AG10803 (cell line): Measurements from ENCODE around the gene SMARCAL1.
A peak's percentile ranks its signal among the peaks of the same experiment; 100 is the strongest.

Source experiments
- DNase-seq: peaks from one replicate; pipeline ENCODE4 v3.0.0; 2010; ENCODE audit warnings: low read depth
- H3K4me3 ChIP-seq: 2 replicates; pipeline ENCODE4 v1.5.1; 2011; ENCODE audit warnings: mild to moderate bottlenecking, low read length, control low read depth
- TF ChIP-seq, protein P1 (sequence below): conservative IDR thresholded peaks from 2 replicates; pipeline ENCODE4 v1.5.1; 2011; ENCODE audit warnings: mild to moderate bottlenecking, low read length, control low read depth, inconsistent platforms

Gene SMARCAL1

GRCh38 chr2:216418981-216419380, 6.7 kb downstream of the SMARCAL1 start:
- no peak for DNase-seq
- TF ChIP-seq, protein P1, sequence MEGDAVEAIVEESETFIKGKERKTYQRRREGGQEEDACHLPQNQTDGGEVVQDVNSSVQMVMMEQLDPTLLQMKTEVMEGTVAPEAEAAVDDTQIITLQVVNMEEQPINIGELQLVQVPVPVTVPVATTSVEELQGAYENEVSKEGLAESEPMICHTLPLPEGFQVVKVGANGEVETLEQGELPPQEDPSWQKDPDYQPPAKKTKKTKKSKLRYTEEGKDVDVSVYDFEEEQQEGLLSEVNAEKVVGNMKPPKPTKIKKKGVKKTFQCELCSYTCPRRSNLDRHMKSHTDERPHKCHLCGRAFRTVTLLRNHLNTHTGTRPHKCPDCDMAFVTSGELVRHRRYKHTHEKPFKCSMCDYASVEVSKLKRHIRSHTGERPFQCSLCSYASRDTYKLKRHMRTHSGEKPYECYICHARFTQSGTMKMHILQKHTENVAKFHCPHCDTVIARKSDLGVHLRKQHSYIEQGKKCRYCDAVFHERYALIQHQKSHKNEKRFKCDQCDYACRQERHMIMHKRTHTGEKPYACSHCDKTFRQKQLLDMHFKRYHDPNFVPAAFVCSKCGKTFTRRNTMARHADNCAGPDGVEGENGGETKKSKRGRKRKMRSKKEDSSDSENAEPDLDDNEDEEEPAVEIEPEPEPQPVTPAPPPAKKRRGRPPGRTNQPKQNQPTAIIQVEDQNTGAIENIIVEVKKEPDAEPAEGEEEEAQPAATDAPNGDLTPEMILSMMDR, result no peak
- H3K4me3 ChIP-seq, result no peak overlapping the region

- H3K4me3 ChIP-seq, result no peak overlapping the region
- no peak for DNase-seq
- TF ChIP-seq, protein P1, result no peak
Measured at GRCh38 chr2:216420367-216421101, 8.2 kb downstream of the SMARCAL1 start.

DNA sequence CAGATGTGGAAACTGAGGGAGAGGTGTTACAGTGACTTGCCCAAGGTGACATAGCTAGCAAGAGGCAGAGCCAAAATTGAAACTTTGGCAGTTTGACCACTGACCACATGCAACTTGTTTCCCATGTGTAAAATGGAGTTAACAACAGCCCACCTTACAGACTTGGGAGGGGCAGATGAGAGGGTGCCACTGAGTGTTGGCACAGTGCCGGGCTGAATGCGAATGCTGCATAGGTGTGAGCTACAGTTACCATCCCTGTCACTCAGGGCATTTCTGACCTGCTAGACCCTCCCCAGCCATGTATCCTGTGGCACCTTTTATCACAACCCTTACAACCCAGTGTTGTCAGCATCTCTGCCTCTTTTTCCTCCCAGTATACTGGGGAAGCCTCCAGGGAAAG, 10.8 kb downstream of the SMARCAL1 start:
- TF ChIP-seq, protein P1, result no peak
- H3K4me3 ChIP-seq, result no peak overlapping the region
- DNase-seq, result no peak

GRCh38 chr2:216424274-216424673, 12.0 kb downstream of the SMARCAL1 start:
- H3K4me3 ChIP-seq, result no peak overlapping the region
- TF ChIP-seq, protein P1, result no peak
- DNase-seq, result peak; percentile 27

GRCh38 chr2:216425008-216425787, 12.9 kb downstream of the SMARCAL1 start:
- DNase-seq, result no peak
- TF ChIP-seq, protein P1, result no peak
- no peak overlapping the region for H3K4me3 ChIP-seq

GRCh38 chr2:216426166-216426777, 14.0 kb downstream of the SMARCAL1 start:
- peak; percentile 72 for DNase-seq
- TF ChIP-seq, protein P1, result no peak
- no peak overlapping the region for H3K4me3 ChIP-seq

DNA sequence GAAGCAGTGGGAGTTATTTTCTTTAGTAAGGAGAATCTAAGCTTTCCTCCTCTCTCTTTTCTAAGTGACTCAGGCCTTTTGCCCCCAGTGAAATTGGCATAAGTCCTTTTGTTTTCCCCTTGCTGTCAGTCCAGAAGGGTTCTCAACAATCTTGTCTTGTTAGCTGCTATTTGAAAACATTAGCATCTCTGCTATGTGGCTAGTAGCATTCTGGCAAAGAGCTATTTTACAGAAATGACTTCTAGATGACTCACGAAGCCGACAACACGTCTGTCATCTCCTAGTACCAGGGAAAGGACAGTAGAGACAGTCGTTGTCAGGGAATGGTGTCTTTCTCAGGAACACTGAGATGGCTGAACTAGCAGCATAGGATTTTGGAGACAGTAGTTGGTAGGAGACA, 14.7 kb downstream of the SMARCAL1 start:
- H3K4me3 ChIP-seq, result no peak overlapping the region
- TF ChIP-seq, protein P1, result no peak
- DNase-seq, result peak; percentile 85
